Activated gamma-delta T cell treated with anti-CD3 and anti-CD28 coated beads, Interleukin-2, amount 50 U/mL, for 16 hours (primary cell): ENCODE results near the gene OR5AN1.
"Not testable (repeated sequence)": the region's sequence is repeated elsewhere in the genome, so short reads cannot be mapped to it uniquely, and the experiment has no call there.

Source experiments
- DNase-seq: peaks from one replicate; pipeline ENCODE4 v3.0.0-alpha.2; 2020; ENCODE audit warnings: low read depth

OR5AN1 gene, protein sequence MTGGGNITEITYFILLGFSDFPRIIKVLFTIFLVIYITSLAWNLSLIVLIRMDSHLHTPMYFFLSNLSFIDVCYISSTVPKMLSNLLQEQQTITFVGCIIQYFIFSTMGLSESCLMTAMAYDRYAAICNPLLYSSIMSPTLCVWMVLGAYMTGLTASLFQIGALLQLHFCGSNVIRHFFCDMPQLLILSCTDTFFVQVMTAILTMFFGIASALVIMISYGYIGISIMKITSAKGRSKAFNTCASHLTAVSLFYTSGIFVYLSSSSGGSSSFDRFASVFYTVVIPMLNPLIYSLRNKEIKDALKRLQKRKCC

DNA sequence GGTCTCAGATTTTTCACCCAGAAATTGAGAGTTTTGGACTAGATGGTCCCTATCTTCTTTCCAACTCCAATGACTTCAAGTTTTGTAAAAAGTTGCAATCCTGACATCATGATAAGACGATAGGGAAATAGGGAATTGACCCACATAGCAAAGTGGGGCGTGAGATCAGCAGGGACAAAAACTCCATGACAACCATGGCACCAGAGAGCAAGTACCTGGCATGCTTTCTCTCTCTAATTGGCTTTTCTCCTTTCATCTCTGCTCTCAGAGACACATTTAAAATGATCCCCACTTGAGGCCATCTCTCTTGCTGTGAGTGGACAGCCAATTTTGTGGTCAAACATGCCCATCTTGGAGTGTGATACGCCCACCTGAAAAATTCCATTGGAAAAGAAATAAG lies at the start of gene OR5AN1:
TSS of gene OR5AN1 (plus strand) at position 301 of the 400 bp plus-strand sequence. CDS start 5,564 bp downstream, outside the sequence.
- no peak for DNase-seq

DNA sequence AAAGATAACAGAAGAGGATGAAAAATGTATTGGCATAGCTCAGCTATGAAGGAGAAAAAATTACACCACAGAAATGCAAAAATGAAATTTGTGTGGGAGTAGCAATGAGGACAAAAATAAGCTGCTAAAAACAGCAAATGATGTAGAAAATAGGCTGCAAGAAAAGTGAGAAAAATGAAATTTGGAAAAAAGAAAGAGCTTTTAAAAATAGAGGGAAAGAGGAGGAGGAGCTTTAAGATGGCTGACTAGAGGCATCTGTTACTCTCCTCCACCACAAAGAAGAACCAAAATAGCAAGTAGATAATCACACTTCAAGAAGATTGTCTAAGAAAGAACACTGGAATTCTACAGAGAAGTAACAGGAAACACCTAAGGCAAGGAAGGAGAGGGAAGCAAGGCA lies 23.7 kb upstream of the OR5AN1 start:
- no peak for DNase-seq

DNA sequence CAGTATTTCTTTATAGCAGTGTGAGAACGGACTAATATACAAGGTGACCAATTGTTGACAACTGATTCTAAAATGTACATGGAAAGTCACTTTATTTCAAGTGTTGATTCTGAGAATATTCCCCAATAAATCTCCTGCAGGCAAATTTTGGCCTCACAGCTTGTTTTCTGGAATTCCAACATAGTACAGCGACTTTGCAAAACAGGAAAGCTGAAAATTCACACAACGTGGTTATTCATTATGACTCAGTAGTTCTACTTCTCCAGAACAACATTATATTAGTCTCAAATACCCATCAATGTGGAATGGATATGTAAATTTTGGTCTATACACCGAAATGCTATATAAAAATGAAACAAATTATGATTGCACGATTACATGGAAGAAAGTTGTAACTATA lies 22.5 kb upstream of the OR5AN1 start:
- DNase-seq: no peak

DNA sequence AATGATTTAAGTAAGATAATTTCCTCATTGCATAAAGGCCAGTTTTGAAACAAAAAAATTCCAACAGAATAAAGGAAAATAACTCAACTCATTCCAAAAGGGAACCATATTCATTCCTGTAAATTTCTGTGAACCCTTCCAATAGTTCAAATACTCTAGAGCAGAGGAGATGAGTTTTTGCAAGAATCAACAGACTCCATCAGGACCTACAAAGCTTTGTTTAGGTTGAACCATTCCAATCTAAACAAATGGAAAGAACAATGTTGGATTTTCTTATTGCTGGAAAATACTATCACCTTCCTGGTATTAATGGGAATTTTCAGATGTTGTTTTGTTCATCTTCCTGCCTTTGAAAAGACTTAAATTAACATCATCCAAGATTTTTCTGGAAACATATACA lies 21.8 kb upstream of the OR5AN1 start:
- no peak for DNase-seq

DNA sequence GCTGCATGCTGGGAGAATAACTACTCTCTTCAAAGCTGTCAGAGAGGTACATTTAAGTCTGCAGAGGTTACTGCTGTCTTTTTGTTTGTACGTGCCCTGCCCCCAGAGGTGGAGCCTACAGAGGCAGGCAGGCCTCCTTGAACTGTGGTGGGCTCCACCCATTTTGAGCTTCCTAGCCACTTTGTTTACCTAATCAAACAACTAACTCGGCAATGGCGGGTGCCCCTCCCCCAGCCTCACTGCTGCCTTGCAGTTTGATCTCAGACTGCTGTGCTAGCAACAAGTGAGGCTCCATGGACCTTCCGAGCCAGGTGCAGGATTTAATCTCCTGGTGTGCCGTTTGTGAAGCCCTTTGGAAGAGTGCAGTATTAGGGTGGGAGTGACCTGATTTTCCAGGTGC lies 9.0 kb upstream of the OR5AN1 start:
- not testable (repeated sequence) for DNase-seq

DNA sequence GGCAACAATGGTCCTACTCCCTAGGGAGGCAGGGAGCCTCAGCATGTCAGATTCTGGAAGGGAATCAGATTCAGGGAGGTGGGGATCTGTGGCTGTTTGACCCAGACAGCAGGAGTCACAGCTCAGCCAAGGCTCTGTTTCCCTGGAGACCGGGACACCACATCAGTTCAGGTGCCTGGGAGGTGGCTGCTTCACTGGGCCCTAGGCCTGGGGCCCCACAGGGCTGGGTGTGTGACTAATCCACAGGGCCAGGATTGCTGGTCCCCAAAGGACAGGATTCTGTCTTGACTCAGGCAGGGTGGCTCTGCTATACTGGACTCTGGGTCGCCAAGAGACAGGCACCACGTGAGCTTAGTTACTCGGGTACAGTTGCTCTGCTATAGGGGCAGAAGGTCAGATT lies 3.5 kb upstream of the OR5AN1 start:
- no peak for DNase-seq

DNA sequence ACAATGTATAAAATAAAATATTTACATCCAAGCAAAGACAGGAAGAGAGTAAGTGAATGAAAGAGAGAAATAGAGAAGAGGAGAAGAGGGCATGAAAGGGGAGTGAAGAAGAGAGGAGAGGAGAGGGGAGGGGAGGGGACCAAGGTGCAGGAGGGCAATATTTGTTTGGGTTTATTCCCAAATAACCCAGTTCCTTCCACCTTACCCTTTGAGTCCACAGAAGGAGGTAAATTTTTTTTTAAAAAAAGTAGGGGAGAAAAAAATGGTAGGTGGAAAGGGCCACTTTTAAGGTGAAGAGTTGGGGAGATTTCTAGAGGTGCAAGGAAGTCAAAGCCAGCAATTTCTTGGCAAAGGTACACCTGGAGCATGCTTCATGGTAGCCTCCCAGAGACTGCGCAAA lies 2.1 kb upstream of the OR5AN1 start:
- DNase-seq: no peak

DNA sequence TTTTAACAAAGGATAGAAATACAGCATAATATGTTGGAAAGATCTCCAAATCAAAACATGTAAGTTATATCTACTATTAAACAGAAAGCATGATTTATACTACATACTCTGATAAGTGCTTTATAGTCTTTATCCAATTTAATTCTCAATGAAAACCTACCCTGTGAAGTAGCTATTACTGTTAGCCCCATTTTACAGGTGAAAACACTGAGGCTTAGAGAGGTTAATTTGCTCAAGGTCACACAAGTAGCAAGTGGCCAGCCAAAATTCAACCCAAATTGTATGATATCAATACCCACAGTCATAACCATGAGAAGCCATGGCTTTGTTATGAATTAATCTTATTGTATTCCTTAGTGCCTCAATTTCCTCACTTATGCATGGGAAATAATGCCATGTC lies 675 bp upstream of the OR5AN1 start:
- no peak for DNase-seq

DNA sequence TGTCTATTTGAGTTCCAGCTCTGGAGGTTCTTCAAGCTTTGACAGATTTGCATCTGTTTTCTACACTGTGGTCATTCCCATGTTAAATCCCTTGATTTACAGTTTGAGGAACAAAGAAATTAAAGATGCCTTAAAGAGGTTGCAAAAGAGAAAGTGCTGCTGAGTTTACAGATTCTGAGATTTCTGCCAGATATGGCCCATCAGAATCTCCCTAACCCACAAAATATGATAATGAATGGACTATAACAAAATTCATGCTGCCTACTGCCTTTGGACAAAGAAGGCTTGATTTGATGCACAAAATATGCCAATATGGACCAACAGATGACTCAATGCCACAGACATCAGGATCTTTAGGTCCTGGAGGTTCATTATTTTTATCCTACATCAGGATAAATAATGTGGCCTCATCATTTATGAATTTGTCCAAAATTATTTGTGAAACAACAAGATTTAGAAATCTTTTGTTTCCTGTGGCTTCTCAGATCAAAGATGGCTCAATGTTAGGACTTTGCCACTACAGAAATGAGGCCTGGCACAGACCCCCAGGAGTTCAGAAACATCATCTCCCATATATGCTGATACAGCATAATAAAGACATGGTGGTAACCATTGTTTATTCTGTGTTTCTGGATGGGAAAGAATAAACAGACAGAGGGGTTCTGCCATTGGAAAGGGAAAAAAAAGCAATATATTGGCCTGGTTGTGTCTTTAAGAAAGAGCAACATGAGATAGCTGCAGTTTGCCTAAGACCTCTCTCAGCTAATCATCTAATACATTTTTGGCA lies 6.7 kb downstream of the OR5AN1 start:
- no peak for DNase-seq

DNA sequence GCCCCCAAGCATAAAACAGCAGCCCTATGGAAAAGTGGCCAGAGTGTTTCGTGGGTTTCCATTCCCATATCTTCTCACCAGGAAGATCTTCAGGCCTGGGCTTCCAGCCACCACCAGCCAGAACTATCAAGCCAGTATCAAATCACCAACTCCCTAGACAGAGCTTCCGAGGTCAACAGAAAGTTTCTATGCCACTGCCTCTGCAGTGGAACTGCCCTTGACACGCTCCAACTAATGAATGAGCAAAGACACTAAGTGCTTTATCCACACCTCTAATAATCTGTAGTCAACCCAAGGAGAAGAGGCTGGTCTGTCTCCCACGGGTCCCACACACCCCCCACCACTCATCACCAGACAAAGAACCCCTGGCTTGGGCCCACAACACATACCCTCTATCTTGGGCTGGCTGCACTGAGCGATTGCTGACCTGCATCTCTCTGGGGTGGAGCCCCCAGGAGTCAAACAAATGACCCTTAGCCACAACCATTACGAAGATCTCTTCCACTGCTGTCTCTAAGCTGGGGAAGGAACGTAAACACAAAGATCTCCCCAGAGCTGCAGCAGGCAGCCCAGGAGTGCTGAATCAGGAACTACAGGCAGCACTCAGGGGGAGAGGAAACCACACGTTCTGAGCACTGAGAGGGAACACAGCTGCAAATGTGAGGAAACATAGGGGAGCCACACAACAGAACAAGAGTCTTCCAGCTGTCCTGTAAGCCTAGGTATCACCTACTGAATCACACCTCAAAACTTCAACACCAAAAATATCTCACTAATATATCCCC lies 9.7 kb downstream of the OR5AN1 start:
- DNase-seq: no peak

DNA sequence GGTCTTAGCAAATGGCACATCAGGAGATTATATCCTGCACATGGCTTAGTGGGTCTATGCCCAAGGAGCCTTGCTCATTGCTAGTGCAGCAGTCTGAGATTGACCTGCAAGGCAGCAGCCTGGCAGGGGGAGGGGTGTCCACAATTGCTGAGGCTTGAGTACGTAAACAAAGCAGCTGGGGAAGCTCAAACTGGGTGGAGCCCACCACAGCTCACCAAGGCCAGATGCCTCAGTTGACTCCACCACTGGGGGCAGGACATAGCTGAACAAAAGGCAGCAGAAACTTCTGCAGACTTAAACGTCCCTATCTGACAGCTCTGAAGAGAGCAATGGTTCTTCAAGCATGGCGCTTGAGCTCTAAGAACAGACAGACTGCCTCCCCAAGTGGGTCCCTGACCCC lies 13.6 kb downstream of the OR5AN1 start:
- not testable (repeated sequence) for DNase-seq

DNA sequence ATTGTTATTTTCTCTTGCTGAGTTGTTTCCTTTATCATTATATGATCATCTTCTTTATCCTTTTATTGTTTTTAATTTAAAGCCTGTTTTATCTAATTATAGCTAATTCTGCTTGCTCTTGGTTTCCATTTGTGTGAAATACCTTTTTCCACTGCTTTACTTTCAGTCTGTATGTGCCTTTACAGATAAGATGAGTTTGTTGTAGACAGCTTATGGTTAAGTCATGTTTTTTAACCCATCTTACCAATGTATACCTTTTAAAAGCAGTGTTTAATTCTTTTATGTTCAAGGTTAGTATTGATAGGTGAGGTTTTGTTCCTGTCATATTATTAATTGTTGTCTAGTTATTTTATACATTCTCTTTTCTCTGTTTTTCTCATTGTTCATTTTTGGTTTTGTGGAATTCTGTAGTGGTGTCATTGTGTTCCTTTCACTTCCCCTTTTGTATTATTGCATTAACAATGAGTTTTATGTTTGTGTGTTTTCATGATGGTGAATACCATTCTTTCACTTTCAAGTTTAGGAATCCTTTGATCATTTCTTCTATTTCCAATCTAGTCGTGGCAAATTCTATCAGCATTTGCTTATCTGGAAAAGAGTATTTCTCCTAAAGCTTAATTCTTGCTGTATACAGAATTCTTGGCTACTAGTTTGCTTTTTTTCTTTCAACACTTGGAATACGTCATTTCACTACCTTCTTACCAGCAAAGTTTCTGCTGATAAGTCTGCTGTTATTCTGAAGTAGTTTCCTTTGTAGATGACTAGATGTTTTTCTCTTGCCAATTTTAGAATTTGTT lies 21.8 kb downstream of the OR5AN1 start:
- no peak for DNase-seq

DNA sequence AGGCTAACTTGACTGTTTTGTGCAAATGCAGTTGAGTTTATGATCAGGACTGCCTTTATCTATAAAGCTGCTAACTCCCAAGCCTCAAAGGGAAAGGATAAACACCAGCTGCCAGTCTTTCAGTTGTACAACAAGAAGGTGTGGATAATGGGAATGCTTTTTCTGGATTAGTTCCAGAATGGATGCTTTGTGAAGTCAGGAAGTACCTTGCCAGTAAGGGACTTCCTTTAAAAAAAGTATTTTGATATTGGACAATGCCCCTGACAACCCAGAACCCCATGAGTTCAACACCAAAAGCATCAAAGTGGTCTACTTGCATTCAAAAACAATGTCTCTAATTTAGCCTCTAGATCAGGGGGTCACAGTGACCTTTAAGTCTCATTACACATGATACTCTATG lies 35.5 kb downstream of the OR5AN1 start:
- DNase-seq: no peak

DNA sequence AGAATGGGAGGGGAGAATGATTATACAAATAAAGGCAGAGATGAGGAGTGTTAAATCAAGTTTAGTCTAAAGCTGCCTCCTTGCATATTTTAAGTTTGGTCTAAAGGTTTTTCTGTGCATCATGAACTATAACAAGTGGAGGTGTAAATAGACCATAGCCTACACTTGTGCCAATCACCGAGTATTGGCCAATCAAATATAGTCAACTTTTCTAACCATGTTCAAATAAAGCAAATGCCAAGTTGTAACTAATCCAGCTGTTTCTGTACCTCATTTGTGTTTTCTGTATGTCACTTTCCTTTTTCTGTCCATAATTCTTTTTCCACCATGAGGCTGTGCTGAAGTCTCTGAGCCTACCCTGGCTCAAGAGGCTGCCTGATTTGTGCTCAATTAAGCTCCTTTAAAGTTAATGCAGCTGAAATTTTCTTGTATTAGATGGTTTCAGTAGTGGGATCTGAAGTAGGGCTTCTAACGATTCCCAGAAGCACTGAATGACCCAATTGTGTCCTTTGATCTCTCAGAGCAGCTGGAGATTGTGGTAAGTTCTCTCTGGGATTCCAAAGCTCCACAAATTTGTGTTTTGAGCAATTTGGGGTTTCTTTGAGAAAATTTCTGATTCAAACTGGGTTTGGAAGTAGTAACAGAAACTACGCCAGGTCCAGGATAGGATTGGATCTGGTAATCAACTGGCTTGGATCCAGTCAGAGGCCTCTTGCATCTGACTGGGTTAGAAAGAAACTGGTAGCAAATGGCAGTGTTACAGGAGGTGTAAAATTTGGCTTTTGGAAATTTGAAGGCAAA lies 42.0 kb downstream of the OR5AN1 start:
- DNase-seq: no peak

DNA sequence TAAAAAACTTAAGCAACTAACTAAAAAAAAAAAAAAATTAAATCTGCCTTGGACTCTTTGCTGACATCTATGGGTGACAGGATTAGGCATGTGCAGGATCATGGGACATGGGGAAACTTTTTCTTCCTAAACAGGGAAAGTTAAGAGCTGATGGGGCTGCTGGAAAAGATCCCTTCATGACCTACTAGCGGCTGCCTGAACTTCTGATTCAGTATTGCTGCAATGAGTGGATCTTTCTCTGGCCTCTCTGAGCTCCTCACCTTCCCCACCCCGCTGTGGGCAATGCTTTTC lies 42.5 kb downstream of the OR5AN1 start:
- DNase-seq: no peak

DNA sequence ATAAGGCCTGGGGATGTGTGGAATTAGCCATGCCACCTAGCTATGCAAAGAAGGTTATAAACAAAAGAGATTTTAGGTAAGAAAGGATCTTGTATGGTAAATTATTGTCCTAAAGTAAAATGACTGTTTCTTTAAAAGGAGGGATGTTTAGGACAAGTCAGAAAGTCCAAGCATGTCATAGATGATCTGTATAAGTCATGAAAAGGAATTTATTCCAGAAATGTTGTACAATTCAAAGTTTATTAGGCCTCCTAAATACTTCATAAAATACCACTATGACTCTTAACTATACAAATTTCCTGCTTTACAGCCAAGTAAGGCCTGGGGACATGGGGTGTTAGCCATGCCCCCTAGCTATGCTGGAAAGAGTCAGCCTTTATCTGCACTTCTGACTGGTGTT lies 44.9 kb downstream of the OR5AN1 start:
- no peak for DNase-seq

DNA sequence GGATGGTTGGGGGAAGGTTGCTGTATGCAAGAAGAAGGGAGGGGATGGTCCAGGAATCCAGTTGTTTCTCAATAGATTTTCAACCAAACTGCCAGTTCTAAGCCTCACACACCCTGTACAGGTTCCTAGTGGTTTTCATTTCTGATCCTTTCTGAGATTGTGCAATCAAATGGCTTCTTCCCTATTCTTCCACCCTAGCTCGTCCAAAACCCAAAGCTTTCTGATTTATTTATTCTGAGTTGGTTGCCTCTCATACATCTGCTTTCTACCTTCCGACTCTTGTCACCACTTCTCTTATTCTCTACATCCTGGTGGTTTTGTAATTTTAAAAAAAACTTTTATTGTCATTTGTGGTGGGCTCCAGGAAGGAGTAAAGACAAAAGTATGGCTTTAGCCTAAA lies 55.0 kb downstream of the OR5AN1 start:
- DNase-seq: no peak

DNA sequence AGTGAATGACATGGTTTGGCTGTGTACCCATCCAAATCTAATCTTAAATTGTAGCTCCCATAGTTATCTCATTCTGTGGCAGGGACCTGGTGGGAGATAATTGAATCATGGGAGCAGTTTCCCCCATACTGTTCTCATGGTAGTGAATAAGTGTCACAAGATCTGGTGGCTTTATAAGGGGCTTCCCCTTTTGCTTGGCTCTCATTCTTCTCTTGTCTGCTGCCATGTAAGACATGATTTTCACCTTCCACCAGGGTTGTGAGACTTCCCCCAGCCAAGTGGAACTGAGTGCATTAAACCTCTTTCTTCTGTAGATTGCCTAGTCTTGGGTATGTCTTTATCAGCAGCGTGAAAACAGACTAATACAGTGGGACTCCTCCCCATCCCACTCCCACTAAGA lies 56.4 kb downstream of the OR5AN1 start:
- no peak for DNase-seq

DNA sequence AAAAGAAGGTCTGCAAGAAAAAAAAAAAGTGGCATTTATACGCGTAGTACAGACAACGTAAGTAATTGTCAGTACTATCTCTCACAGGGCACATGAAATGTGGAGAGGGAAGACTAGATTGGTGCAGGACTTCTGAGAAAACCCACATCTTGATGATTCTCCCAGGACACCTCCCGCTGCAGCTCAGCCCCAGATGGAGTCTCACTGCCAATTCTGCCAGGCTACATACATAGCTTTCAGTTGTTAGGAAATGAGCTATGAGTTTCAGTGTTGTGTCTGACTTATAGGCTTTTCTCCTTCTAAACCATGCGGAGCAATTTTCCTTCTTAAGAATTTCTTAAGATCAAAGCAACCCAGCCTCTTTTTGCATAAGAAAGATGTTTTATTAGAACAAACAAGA lies 57.9 kb downstream of the OR5AN1 start:
- no peak for DNase-seq

DNA sequence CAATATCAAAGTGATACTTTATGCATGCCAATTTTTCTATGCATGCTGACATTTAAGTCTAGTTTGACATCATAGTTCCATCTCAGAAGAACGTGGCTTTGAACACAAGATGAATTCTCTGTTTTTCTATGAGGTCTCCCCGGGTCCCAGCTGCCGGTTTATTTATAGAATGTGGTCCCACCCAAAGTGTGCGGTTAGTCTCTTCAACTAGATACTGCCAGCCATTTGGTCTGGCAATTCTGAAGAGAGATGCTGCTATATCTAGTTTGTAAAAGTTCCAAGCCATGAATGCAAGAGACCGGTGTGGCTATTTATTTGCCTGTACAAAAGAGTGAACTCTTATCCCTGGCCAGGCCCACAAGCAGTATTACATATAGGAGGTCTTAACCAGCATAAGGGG lies 58.3 kb downstream of the OR5AN1 start:
- DNase-seq: no peak

DNA sequence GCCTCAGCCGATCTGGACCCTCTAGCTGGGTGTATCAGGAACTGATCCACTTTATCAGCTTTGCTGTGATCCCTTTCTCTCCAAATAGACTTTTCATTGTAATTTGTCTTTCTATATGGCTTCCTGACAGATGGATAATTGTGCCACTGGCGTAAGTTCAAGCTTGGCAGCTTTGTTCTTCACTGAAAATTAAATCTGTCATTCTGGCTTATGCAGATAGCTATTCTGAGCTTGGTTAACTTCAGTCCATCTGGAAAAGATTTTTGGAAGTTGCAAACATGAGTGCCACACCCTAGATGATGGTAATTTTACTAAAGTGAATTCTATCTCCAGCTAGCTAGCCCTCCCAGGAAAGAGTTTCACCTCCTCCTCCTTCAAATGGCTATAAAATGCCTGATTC lies 59.5 kb downstream of the OR5AN1 start:
- DNase-seq: no peak
